GM19239 (cell line): ENCODE measurements around the gene BICD2.

ENCODE experiments used
- DNase-seq: peaks from one replicate; pipeline ENCODE4 v3.0.0; 2011; ENCODE audit warnings: low spot score; ENCODE audit not compliant: insufficient read length
- FAIRE-seq: peaks from 2 replicates; lab custom pipeline; 2011; peaks lifted over from hg19 to GRCh38; lab: Jason Lieb, UNC

BICD2 gene

DNA sequence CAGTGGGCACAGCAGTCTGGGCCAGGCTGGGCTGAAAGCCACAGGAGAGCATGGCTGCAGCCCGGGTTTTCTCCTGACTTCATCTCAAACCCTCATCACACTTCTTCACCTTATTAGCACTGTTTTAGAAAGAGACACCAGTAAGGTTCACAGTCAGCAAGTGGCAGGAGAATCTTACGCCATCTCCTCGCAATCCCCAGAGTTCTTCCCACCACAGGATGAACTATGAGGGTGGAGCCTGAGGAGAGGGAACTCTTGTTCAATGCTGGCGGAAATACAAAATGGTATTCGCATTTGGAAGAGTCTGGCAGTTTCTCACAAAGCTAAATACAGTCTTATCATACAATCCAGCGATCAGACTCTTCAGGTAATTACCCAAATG is 14.7 kb downstream of the BICD2 start:
- DNase-seq (no peak), FAIRE-seq (no peak)

DNA sequence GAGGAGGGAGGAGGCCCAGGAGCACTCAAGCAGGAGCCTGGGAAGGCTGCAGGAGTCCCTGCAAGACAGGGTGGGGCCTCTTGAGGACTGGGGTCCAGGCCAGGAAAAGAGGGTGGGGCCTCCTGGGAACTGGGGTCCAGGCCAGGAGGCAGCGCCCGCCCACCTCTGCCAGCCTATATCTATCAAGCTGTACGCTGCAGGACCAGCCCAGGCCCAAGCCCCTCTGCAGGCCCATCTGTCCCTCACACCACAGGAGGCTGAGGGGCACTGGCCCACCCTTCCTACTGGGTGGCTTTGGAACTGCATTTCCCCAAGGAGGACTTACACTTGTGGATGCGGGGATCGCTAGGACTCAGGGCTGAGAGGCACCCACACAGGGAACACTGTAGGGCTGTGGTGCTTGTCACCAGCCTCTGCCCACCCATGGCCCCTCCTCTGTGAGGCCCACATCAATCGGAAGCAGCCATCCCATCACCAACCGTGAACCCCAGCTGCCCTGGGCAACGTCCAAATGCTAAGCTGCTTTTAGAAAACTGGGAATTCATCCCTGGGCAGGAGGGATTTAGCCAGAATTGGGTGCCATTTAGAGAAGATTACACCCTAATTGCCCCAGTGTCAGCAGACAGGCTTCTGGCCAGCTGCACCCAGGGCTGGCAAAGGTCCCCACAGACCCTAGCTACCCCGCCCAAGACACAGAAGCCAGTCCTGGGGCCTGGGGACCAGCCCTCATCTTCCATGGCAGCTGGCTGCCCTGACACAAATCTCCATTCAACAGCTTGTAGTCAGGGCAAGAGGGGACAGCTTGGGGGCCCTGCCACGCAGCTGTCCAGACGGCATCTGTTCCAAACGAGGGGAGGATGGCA is 15.3 kb downstream of the BICD2 start:
- no peak for DNase-seq
- FAIRE-seq = no peak

DNA sequence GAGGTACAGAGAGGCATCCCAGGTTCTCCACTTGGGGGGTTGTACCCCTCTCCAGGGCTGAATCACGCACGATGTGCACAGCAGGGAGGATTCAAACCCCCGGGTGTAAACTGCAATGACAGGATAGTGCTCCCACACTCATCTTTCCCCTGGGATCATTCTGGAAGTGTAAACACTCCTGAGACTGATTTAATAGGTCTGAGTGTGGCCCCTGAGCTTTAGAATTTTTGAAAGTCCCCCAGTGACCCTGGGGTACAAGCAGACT is 16.5 kb downstream of the BICD2 start:
- FAIRE-seq (no peak), DNase-seq (no peak)

GRCh38 chr9:92747459-92748232 is 17.0 kb downstream of the BICD2 start:
- FAIRE-seq (no peak), DNase-seq (no peak)

DNA sequence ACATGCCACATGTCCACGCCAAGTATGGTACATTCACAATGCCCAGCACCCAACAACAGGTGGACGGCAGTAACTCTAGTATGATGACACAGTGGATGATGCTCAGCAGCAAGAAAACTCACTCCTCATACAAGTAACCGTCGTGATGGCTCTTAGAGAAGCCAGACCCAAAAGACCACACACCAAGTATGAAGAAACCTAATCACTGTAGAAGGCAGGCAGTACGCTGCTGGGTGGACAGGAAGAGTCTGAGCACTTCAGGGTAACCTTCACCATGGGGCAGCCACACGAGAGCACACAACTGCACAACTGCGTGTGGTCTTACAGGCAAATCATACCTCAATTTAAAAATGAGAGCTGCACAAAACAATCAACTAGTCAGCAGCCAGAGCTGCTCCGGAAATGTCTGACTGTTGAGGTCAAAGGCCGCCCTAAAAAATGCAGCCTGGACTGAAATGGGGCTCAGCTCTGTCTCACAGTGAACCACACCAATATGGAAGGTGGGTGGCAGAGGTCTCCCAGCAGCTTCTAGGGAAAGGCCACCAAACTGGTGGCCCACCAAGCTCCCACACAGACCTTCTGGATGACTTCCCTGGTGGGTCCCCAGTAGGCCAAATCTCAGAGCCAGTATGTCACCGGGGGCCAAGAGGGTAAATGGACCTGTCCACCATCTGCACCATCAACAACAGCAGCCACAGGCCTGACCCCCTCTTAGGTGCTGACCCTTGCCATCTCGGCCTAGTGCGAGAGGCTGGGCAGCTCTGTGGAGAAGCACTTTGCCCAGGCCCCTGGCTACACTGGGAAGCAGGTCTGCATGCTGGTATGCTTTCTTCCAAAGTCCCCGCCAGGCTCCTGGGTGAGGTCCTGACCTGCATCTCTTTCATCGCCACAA is 17.8 kb downstream of the BICD2 start:
- FAIRE-seq = no peak

DNA sequence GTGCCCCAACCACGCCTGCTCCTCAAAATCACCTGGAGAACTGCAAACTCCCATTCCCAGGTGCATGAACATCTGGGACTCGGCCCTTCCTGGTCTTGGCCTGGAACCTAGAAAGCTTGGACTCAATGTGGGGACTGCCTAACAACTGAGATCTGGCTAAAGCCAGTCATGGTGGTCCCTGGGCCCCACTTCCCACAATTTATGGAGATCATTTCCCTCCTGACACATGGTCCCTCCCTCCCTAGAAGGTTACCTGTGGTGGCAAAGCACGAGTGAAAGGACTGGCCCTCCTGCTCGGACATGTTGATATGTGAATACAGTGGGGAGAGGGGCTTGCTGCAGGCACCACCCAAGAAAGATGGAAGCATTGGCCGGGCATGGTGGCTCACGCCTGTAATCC is 18.8 kb downstream of the BICD2 start:
- no peak for FAIRE-seq

More for the DNA sequence above, 17.8 kb downstream of the BICD2 start:
- DNase-seq = no peak

GRCh38 chr9:92745331-92745730 is 19.3 kb downstream of the BICD2 start:
- DNase-seq = no peak
- FAIRE-seq = no peak

More for the DNA sequence above, 18.8 kb downstream of the BICD2 start:
- DNase-seq = no peak

DNA sequence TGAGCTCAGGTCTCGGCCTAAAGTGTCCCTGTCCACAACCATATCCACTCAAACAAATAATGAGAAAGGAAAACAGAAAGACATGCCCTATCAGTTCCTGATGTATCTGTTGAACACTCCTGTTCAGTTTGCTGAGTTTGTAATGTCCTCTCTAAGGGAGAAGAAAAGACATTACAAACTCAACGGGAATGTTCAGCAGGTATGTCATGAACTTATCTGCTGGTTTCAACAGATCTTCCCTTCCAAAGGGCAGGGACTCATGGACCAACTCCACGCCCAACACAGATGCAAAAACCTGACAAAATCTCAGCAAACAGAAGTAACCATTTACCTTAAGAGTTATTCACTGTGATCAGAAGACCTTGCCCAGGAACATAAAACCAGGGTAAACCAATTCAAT is 23.7 kb downstream of the BICD2 start:
- DNase-seq = no peak
- FAIRE-seq = no peak

GRCh38 chr9:92740446-92740961 is 24.1 kb downstream of the BICD2 start:
- no peak for FAIRE-seq
- DNase-seq = no peak

- FAIRE-seq (no peak), DNase-seq (no peak)
Observed at GRCh38 chr9:92740009-92740408, 24.6 kb downstream of the BICD2 start.

- FAIRE-seq = no peak
- DNase-seq = no peak
Observed at GRCh38 chr9:92739346-92739970, 25.2 kb downstream of the BICD2 start.

GRCh38 chr9:92738661-92739081 is 26.0 kb downstream of the BICD2 start:
- DNase-seq (no peak), FAIRE-seq (no peak)

GRCh38 chr9:92737611-92738299 is 26.9 kb downstream of the BICD2 start:
- FAIRE-seq = no peak

DNA sequence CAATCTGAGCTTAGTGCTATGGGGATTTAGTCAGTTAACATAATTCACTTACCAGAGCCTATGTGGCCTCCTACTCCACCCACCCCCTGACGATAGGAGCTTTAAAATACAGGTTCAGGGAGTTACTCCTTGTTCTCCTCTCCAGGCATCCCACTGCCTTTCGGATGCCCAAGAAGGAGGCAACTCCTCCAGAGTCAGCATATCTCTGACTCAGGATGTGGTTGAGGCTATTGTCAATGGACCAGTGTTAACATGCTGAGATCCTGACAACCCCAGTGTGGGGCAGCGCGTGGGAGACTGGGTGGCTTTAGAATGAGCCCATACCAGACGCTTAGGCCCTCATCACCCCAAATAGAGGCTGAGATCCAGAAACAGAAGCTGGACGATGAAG is 27.4 kb downstream of the BICD2 start:
- no peak for FAIRE-seq
- DNase-seq = no peak

More at GRCh38 chr9:92737611-92738299, 26.9 kb downstream of the BICD2 start:
- no peak for DNase-seq

DNA sequence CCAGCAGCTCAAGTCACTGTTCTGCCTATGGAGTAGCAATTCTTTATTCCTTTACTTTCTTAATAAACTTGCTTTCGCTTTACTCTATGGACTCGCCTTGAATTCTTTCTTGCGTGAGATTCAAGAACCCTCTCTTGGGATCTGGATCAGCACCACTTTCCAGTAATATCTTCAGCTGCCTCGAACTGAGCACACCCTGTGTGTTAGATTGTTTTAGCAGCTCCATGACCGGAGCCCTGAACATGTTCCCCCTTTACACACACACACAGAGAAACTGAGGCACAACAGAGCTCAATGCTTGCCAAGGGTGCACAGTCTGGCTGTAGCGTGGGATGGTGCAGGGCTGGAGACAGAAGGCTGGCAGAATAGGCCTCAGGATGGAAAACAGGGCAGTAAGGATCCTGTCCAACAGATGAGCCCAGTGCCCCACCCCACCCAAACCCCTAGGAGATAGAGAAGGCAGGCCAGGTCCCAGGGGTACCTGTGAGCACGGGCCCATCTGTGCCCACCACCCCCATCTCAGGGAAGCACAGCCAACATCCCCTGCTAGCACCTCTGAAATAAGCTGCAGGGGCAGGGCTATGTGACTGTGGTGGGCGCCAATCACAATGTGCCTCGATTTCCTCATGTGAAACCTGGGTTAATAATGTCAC is 27.9 kb downstream of the BICD2 start:
- no peak for FAIRE-seq

GRCh38 chr9:92735636-92736562 is 28.7 kb downstream of the BICD2 start:
- no peak for DNase-seq
- no peak for FAIRE-seq

More for the DNA sequence above, 27.9 kb downstream of the BICD2 start:
- DNase-seq = no peak

DNA sequence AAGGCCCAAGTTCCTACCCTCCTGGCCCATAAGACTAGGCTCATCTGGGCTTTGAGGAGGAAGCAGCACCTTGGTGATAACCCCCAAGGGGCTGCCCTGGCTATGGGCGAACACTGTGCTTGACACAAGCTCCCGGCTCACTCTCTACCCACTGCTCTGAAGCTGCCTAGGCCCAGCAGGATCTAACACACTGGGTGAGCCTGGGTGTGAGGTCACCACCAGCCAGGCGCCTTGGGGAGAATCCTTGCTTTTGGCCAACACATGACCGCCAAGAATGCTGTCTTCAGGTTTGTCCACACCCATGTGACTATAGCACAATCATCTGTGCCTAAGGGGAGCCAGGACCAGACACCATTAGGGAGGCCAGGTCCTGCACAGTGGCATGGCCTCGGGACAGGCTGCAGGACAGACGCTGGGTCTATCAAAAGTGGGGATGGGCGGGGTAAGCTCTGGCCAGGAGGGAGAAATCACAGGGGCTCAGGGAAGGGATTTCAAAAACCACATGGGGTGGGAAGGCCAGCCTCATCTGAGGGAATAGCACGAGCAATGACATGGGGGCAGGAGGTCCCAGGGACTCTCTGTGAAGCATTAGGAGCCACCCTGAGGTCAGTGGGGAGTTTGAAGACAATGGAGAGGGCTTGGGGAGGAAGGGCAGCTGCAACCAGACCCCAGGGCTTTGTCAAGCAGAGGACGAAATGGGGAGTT is 29.6 kb downstream of the BICD2 start:
- FAIRE-seq (no peak), DNase-seq (no peak)
